Measurements from ENCODE around the gene VCPKMT. TPM values are rescaled to one million over a fixed set of nuclear protein-coding genes. Genes with fewer than 3 reads are reported as not detected.
"Not testable (repeated sequence)": the region's sequence is repeated elsewhere in the genome, so short reads cannot be mapped to it uniquely, and the experiment has no call there.

The VCPKMT gene
- total RNA-seq, 1 donor, result 6.1 TPM

- DNase-seq (ENCODE audit: low read depth), result no peak
- TF ChIP-seq CTCF (IDR thresholded peaks at IDR 0.05; ENCODE audit: insufficient read depth, low read length), result no peak
- H3K4me3 ChIP-seq (ENCODE audit: low read depth, low read length), result no peak overlapping the region
Observed at GRCh38 chr14:50083467-50084337, 32.7 kb downstream of the VCPKMT start.

- TF ChIP-seq CTCF (IDR thresholded peaks at IDR 0.05; ENCODE audit: insufficient read depth, low read length), result no peak
- H3K4me3 ChIP-seq (ENCODE audit: low read depth, low read length), result no peak overlapping the region
- DNase-seq (ENCODE audit: low read depth), result no peak
Observed at GRCh38 chr14:50082784-50083466, 33.4 kb downstream of the VCPKMT start.

GRCh38 chr14:50082308-50082742 lies 34.0 kb downstream of the VCPKMT start:
- no peak for DNase-seq (ENCODE audit: low read depth)
- no peak overlapping the region for H3K4me3 ChIP-seq (ENCODE audit: low read depth, low read length)
- TF ChIP-seq CTCF (IDR thresholded peaks at IDR 0.05; ENCODE audit: insufficient read depth, low read length), result no peak

- H3K4me3 ChIP-seq (ENCODE audit: low read depth, low read length); DNase-seq (ENCODE audit: low read depth): not testable (repeated sequence)
Observed at GRCh38 chr14:50079103-50079502, 37.3 kb downstream of the VCPKMT start.

- not testable (repeated sequence) for H3K4me3 ChIP-seq (ENCODE audit: low read depth, low read length); DNase-seq (ENCODE audit: low read depth)
Observed at GRCh38 chr14:50073663-50074062, 42.7 kb downstream of the VCPKMT start.

- TF ChIP-seq CTCF (IDR thresholded peaks at IDR 0.05; ENCODE audit: insufficient read depth, low read length), result no peak
- no peak for DNase-seq (ENCODE audit: low read depth)
- H3K4me3 ChIP-seq (ENCODE audit: low read depth, low read length), result no peak overlapping the region
Observed at GRCh38 chr14:50072395-50072794, 44.0 kb downstream of the VCPKMT start.

GRCh38 chr14:50070840-50071548 lies 45.4 kb downstream of the VCPKMT start:
- H3K4me3 ChIP-seq (ENCODE audit: low read depth, low read length), result no peak overlapping the region
- no peak for TF ChIP-seq CTCF (IDR thresholded peaks at IDR 0.05; ENCODE audit: insufficient read depth, low read length)
- DNase-seq (ENCODE audit: low read depth), result no peak
